ENCODE results near the gene INPP4B.

Gene INPP4B

GRCh38 chr4:142292231-142292630 is 553.9 kb downstream of the INPP4B start:
- DNase-seq (ENCODE audit: low read depth): no peak

GRCh38 chr4:142291299-142292050 is 554.6 kb downstream of the INPP4B start:
- DNase-seq (ENCODE audit: low read depth): no peak

DNA sequence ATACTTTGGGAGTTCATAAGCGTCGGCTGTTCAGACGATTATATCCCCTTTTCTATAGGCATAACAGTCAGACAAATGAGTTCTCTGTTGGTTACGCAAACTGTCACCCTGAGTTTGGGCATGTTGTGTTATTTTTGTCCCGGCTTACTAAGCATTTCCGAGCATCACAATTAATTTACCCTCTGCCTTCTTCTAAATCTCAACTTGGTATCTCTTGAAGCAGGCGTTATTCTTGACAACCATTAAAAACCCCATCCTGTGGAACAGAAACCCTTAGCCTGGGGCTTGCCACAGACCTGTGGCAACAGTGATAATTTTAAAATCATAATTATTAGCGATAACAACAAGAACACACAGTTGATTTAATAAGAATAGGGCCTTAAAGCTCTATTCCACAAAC is 558.7 kb downstream of the INPP4B start:
- no peak for DNase-seq (ENCODE audit: low read depth)

DNA sequence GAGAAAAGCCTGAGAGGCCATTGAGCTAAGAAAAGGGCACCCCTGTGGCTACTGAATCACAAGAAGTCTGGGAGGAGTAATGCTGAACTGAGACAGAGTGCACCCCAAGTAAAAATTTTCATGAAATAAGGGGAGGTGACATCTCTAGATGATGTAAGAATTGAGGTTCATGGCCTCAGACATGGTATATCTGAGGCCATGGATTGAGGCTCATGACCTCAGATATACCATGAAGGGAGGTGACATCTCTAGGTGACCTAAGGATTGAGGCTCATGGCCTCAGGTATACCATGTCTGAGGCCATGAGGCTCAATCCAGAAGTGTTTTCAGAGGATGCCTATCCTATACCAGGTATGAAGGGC is 560.9 kb downstream of the INPP4B start:
- DNase-seq (ENCODE audit: low read depth): no peak

DNA sequence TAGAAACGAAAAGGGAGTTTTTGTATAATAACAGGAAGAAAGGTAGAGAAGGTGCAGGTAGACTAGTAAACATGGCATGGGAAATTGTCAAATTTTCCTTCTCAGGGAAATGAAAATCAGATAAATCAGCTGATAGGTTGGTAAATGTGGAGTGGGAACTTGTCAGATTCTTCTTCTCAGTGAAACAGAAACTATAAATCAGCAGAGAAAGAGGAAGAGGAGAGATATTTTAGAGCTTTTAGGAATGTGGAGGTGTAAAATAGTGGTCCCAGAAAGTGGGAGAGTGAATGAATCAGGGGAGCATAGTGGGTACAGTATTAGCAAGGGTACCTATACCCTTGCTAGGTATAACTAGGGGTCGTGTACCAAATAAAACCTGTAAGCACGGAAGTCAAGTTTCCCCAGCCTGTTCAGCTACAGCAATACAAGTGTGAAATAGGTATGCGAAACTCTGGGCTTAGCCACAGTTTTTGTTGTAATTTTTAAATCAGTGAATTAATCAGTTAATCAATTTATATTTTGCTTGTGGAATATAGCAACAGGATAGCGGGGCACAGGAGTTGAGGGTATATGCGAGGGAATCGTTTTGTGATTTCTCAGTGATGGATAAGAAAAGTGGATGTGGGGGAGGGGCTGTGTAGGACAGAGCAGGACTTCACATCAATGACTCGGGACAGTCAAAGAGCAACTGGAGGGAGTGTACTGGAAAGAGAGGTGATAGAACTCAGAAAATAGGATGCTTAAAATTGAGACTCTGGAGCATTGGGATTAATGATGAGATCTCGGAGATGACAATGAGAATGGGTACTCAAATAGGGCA is 561.5 kb downstream of the INPP4B start:
- no peak for DNase-seq (ENCODE audit: low read depth)

DNA sequence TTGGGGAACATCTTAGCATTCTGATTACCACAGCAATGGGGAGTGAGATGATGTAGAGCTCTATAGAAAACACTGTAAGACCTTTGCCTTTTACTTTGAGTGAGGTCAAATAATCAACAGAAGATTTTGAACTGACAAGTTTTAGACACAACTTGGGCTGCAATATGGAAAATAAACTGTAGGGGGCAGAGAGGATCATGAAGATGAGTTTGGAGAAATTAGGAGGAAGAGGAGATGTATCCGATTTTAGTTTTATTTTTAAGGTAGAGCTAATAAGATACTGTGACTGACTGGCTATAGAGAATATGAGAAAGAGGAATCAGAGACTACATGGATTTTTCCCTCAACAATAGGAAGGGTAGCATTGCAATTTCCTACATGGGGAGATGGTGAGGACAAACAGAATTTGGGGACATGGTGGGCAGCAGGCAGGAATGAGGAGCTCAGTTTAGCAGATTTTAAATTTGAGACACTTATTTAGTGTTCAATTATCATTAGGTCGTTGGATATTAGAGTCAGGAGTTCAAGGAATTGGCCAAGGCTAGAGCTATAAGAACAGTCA is 563.1 kb downstream of the INPP4B start:
- DNase-seq (ENCODE audit: low read depth): no peak

- no peak for DNase-seq (ENCODE audit: low read depth)
Measured at GRCh38 chr4:142281999-142282398, 564.1 kb downstream of the INPP4B start.

GRCh38 chr4:142278663-142279062 is 567.4 kb downstream of the INPP4B start:
- DNase-seq (ENCODE audit: low read depth): no peak

DNA sequence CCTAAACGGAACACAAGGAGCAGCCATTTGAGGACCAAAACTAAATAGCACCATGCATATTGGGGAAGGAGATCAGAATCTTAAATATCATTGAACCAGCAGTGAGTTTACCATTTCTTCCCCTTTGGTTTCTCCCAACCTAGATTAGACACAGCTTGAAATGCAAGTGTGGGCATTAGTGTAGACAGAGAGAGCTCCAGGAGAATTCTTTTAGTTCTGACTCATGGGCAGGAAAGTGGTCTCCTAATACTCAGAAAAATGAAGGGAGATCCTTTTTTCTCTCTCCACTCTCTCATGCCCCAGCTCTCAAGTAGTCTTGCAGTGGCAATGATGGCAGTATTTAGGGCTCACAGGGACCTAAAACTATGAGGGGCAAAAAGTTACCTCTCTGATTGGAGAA is 567.9 kb downstream of the INPP4B start:
- DNase-seq (ENCODE audit: low read depth): no peak

DNA sequence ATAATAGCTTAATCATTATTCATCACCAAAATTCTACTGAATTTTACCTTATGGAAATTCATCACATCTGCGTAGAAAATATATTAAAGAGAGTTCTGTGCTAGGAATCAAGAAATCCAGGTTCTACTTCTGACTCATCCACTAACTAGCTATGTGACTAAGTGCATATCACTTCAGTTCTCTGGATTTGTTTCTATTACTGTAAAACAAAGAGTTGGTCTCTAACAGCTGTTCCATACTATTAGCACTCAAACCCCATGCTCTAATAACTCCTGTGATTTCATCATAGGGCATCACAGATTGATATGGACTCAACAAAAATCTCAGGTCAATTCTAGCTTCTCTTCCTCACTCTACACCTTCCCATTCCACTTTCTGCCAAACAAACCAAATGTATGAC is 572.0 kb downstream of the INPP4B start:
- no peak for DNase-seq (ENCODE audit: low read depth)

- DNase-seq (ENCODE audit: low read depth): no peak
Measured at GRCh38 chr4:142272452-142272851, 573.6 kb downstream of the INPP4B start.

GRCh38 chr4:142271832-142272231 is 574.3 kb downstream of the INPP4B start:
- DNase-seq (ENCODE audit: low read depth): no peak

DNA sequence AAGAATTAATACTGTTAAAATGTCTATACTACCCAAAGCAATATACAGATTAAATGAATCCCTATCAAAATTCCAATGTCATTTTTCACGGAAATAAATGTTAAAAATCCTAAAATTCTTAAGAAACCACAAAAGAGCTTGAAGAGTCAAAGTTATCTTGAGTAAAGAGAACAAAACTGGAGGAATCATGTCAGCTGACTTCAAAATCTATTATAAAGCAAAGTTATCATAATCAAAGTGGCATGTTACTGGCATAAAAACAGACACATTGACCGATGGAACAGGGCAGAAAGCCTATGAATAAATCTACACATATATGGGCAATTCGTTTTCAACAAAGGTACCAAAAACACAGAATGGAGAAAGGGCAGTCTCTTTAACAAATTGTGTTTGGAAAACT is 579.0 kb downstream of the INPP4B start:
- DNase-seq (ENCODE audit: low read depth): no peak

DNA sequence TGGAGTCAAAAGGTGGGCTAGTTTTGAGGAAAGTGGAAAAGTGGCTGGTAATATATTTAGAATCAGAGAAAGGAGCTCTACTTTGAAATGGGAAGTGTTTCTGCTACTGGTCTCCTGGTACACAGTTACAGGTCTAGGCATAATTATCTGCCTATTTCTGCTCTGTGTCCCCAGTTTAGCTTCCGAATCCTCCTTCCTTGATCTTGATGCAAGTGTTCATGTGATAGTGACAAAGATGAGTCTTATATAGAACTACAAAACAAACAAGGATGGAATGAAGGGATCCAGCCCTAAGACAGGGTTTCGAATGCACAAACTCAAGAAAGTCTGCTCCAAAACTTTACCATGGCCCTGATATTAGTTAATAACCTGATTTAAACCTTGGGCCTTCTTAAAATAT is 580.2 kb downstream of the INPP4B start:
- no peak for DNase-seq (ENCODE audit: low read depth)

DNA sequence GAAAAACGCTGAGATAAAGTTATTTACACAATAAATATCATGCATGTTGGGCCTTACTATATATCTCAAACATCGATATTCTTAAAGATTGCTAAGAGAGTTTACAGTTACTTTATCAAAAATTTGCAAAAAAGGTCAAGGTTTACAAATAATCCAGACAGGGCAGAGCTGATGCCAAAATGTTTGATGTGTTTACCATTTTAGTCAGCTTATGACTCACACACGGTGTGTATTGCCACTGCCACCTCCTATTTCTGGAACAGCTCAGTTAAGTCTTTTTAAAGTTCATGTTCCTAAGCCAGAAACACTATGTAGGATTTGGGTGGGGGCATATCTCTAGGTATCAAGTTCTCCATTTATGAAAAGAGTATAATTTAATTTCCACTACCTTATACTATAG is 580.6 kb downstream of the INPP4B start:
- DNase-seq (ENCODE audit: low read depth): no peak

DNA sequence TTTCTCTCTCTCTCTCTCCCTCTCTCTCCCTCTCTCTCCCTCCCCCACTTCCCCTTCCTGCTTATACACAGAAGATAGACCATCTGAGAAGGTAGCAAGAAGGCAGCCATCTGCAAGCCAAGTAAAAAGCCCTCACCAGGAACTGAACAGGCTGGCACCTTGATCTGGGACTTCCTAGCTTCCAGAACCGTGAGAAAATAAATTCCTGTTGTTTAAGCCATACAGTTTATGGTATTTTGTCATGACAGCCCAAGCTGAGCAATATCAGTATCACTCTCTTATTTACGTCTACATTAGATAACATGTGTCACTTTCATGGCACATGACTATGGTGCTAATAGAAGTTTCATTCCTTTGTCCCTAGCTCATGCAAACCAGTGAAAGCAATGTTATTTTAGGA is 581.1 kb downstream of the INPP4B start:
- DNase-seq (ENCODE audit: low read depth): no peak

DNA sequence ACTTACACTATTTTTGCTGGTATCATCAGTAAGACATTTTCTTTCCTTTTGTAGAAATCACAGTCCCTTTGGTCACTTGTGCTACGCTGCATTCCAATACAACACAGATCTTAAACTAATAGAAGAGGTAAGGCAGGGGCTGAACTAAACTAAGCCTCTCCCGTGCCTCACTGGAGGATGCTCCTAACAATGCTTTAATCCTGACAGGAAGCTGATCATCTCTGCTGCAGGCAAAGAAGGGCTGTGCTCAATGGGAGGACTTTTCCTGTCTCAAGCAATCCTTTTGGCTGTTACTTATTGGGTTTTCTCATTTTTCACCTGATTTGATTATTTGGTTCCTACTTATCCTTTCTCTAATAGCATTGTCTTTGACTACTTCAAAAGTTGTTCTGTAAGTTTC is 583.1 kb downstream of the INPP4B start:
- DNase-seq (ENCODE audit: low read depth): no peak

DNA sequence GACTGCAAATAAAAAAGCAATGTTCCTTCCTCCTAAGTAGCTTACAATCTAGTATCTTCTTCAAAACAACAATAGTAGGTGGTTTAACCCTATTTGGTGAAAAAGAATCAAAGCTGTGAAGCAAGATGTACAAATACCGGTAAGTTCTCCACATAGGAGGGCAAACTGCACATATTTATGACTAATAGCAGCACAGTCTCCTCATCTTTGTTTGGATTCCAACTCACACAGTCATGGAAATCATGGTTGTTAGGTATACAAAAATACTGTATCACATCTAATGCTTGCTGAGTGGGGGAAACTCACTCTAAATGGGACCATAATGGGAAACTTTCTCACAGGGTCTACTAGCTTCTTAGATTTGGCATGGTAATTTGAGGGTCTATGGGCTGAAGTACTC is 597.2 kb downstream of the INPP4B start:
- DNase-seq (ENCODE audit: low read depth): no peak

- DNase-seq (ENCODE audit: low read depth): no peak
Measured at GRCh38 chr4:142243255-142243654, 602.8 kb downstream of the INPP4B start.

DNA sequence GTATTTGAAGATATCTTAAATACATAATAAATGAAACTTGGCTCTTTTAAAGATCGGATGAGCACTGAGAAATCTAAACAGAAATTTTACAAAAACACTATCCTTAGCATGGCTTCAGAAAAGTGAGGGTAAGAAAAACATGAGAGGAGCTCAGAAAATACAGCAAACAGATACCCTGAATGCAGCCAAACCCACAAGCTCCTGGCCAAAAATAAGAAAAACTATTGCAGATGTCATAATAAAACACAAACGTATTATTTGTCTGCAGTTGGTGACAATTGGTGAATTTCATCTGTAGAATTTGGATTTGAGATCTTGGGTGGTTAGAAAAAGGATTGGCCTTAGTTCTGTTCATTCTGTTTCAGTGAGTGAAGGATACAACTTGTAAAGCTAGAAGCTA is 603.9 kb downstream of the INPP4B start:
- DNase-seq (ENCODE audit: low read depth): no peak

DNA sequence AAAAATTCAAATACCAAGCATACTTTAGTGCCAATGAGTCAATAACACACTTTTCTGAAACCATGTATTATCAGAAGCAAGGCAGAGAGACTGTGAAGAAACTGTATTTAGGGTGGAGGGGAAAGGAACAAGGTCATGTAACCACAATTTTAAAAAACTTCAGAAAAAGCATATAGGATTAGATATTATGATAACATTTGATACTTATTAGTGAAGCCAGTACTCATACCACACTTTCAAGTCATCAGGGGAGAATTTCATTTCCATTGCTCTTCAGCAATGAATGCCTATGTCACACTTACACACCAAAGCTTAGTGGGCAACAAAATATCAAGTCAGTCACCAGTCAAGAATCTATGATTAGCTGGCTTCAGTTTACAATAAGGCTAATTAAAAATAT is 607.5 kb downstream of the INPP4B start:
- no peak for DNase-seq (ENCODE audit: low read depth)

- DNase-seq (ENCODE audit: low read depth): no peak
Measured at GRCh38 chr4:142236268-142236667, 609.8 kb downstream of the INPP4B start.

DNA sequence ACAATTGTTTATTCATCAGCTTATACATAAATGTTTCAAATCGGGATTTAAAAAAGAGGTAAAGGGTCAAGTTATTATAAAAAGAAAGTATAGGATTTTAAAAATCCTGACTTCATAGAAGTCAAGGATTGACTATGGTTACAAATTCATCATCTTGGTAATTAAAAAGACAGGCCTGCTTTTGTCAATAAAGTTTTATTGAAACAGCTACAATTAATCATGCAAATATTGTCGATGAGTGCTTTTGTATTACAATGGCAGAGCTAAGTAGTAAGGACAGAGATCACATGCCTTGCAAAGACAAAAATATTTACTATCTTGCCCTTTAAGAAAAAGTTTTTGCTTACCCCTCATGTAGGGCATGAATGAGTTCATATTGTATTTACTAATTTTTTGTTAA is 614.3 kb downstream of the INPP4B start:
- DNase-seq (ENCODE audit: low read depth): no peak

All from T-helper 22 cell (primary cell).